HG03520 (cell line): ENCODE measurements around the gene TBL1X.
A peak's percentile ranks its signal among the peaks of the same experiment; 100 is the strongest.

Experiments used
- ATAC-seq: cut with Tn5 transposase; IDR thresholded peaks from one replicate; pipeline ENCODE4 v1.9.1; 2021; ENCODE audit warnings: mild to moderate bottlenecking, moderate library complexity; ENCODE audit not compliant: unreplicated experiment

Gene TBL1X

GRCh38 chrX:9657590-9658256 lies 192.9 kb downstream of the TBL1X start:
- no peak for ATAC-seq

GRCh38 chrX:9658409-9658808 lies 193.6 kb downstream of the TBL1X start:
- ATAC-seq: no peak

GRCh38 chrX:9659571-9660195 lies 194.8 kb downstream of the TBL1X start:
- ATAC-seq: no peak

GRCh38 chrX:9662148-9662547 lies 197.3 kb downstream of the TBL1X start:
- ATAC-seq: no peak

- no peak for ATAC-seq
These were observed 198.4 kb downstream of the TBL1X start for GRCh38 chrX:9663216-9663615.

GRCh38 chrX:9664224-9664623 lies 199.4 kb downstream of the TBL1X start:
- no peak for ATAC-seq

GRCh38 chrX:9665113-9665512 lies 200.3 kb downstream of the TBL1X start:
- ATAC-seq: no peak

- no peak for ATAC-seq
These were observed 203.7 kb downstream of the TBL1X start for GRCh38 chrX:9668537-9668936.

- no peak for ATAC-seq
These were observed 205.4 kb downstream of the TBL1X start for GRCh38 chrX:9670136-9670814.

GRCh38 chrX:9671998-9672397 lies 207.1 kb downstream of the TBL1X start:
- ATAC-seq: no peak

- no peak for ATAC-seq
These were observed 211.4 kb downstream of the TBL1X start for GRCh38 chrX:9676306-9676705.

- ATAC-seq: no peak
These were observed 211.9 kb downstream of the TBL1X start for GRCh38 chrX:9676738-9677097.

GRCh38 chrX:9677098-9677739 lies 212.4 kb downstream of the TBL1X start:
- ATAC-seq: peak; percentile 98

GRCh38 chrX:9678215-9678965 lies 213.5 kb downstream of the TBL1X start:
- no peak for ATAC-seq

- ATAC-seq: no peak
These were observed 216.2 kb downstream of the TBL1X start for GRCh38 chrX:9681011-9681410.

GRCh38 chrX:9681422-9681821 lies 216.6 kb downstream of the TBL1X start:
- ATAC-seq: no peak

GRCh38 chrX:9682456-9682855 lies 217.6 kb downstream of the TBL1X start:
- no peak for ATAC-seq

- no peak for ATAC-seq
These were observed 218.0 kb downstream of the TBL1X start for GRCh38 chrX:9682861-9683260.

GRCh38 chrX:9683350-9683749 lies 218.5 kb downstream of the TBL1X start:
- ATAC-seq: no peak

- ATAC-seq: no peak
These were observed 223.0 kb downstream of the TBL1X start for GRCh38 chrX:9687899-9688298.

GRCh38 chrX:9688833-9689232 lies 224.0 kb downstream of the TBL1X start:
- no peak for ATAC-seq
